HG02852 (cell line): ENCODE data around the gene HSPBP1.
A peak's percentile ranks its signal among the peaks of the same experiment; 100 is the strongest.
"Not testable (repeated sequence)": the region's sequence is repeated elsewhere in the genome, so short reads cannot be mapped to it uniquely, and the experiment has no call there.

ENCODE experiments used
- ATAC-seq: cut with Tn5 transposase; IDR thresholded peaks from one replicate; pipeline ENCODE4 v1.9.1; 2021; ENCODE audit warnings: mild to moderate bottlenecking, moderate library complexity; ENCODE audit not compliant: unreplicated experiment

The HSPBP1 gene

GRCh38 chr19:55279770-55280643, at the start of gene HSPBP1:
Gene HSPBP1, minus strand, starts transcription at chr19:55280110. Its CDS starts 502 bp downstream, at chr19:55279608.
- peak; percentile 75 for ATAC-seq

- ATAC-seq, result not testable (repeated sequence)
These were observed 48.9 kb upstream of the HSPBP1 start for GRCh38 chr19:55328774-55329318.

- ATAC-seq, result no peak
These were observed 45.3 kb upstream of the HSPBP1 start, which contains the start of gene TMEM150B for GRCh38 chr19:55325172-55325571. Gene TMEM150B, minus strand, starts transcription at chr19:55325341. Its CDS starts 4,305 bp downstream, at chr19:55321036.

- ATAC-seq, result no peak
These were observed 44.8 kb upstream of the HSPBP1 start for GRCh38 chr19:55324662-55325061.

GRCh38 chr19:55322204-55322885, 42.4 kb upstream of the HSPBP1 start:
- ATAC-seq, result no peak

GRCh38 chr19:55321466-55322137, 41.7 kb upstream of the HSPBP1 start:
- no peak for ATAC-seq

- ATAC-seq, result no peak
These were observed 41.0 kb upstream of the HSPBP1 start for GRCh38 chr19:55320844-55321419.

GRCh38 chr19:55319785-55320184, 39.9 kb upstream of the HSPBP1 start:
- no peak for ATAC-seq

GRCh38 chr19:55316646-55317045, 36.7 kb upstream of the HSPBP1 start:
- ATAC-seq, result no peak

GRCh38 chr19:55315956-55316525, 36.1 kb upstream of the HSPBP1 start:
- ATAC-seq, result no peak

- ATAC-seq, result no peak
These were observed 34.5 kb upstream of the HSPBP1 start for GRCh38 chr19:55314396-55314795.

GRCh38 chr19:55312621-55313512, 33.0 kb upstream of the HSPBP1 start:
- ATAC-seq, result no peak

GRCh38 chr19:55311797-55312196, 31.9 kb upstream of the HSPBP1 start:
- ATAC-seq, result no peak

GRCh38 chr19:55311397-55311796, 31.5 kb upstream of the HSPBP1 start:
- ATAC-seq, result no peak

GRCh38 chr19:55310498-55310897, 30.6 kb upstream of the HSPBP1 start:
- no peak for ATAC-seq

GRCh38 chr19:55309448-55309847, 29.5 kb upstream of the HSPBP1 start:
- ATAC-seq, result no peak

- no peak for ATAC-seq
These were observed 28.4 kb upstream of the HSPBP1 start for GRCh38 chr19:55308281-55308680.

GRCh38 chr19:55306712-55307111, 26.8 kb upstream of the HSPBP1 start:
- ATAC-seq, result no peak

- no peak for ATAC-seq
These were observed 26.2 kb upstream of the HSPBP1 start for GRCh38 chr19:55305983-55306562.
